Measurements from ENCODE around the gene ZNF23.

GRCh38 chr16:71460236-71460635 is 1.8 kb downstream of the ZNF23 start:
- no peak for TF ChIP-seq CTCF (IDR thresholded peaks at IDR 0.05)
- TF ChIP-seq EZH2 (IDR thresholded peaks at IDR 0.05) = no peak
- no peak for TF ChIP-seq EZH2phosphoT487 (IDR thresholded peaks at IDR 0.05)

All from neural progenitor cell (in vitro differentiated cells).